Neural progenitor cell (in vitro differentiated cells): Measurements from ENCODE around the gene SMARCA1. TPM values are rescaled to one million over a fixed set of nuclear protein-coding genes. Genes with fewer than 3 reads are reported as not detected.
A peak's percentile ranks its signal among the peaks of the same experiment; 100 is the strongest.

Experiments
- DNase-seq: peaks from one replicate; pipeline ENCODE4 v3.0.0-alpha.2; 2016; ENCODE audit warnings: low spot score
- H2AFZ ChIP-seq: fragments of 200-600 bp; sonication (generic); replicated peaks from 2 replicates; pipeline ENCODE4 v1.6.1; 2016; ENCODE audit warnings: antibody characterized with exemption
- H3F3A ChIP-seq: fragments of 200-600 bp; sonication (generic); 2 replicates; pipeline ENCODE4 v1.6.1; 2016; ENCODE audit warnings: antibody characterized with exemption, low read depth
- H3K27ac ChIP-seq: fragments of 200-600 bp; sonication (generic); 2 replicates; pipeline ENCODE4 v1.5.1; 2016; ENCODE audit warnings: mild to moderate bottlenecking
- H3K27me3 ChIP-seq: fragments of 200-600 bp; sonication (generic); 2 replicates; pipeline ENCODE4 v1.6.1; 2016; ENCODE audit warnings: mild to moderate bottlenecking, moderate library complexity
- H3K36me3 ChIP-seq: fragments of 200-600 bp; sonication (generic); 2 replicates; pipeline ENCODE4 v1.5.1; 2016
- H3K4me1 ChIP-seq: fragments of 200-600 bp; sonication (generic); 2 replicates; pipeline ENCODE4 v1.6.1; 2016; ENCODE audit warnings: mixed run types
- H3K4me2 ChIP-seq: fragments of 200-600 bp; sonication (generic); 2 replicates; pipeline ENCODE4 v1.6.1; 2016
- H3K4me3 ChIP-seq: fragments of 200-600 bp; sonication (generic); 2 replicates; pipeline ENCODE4 v1.5.1; 2016
- H3K79me2 ChIP-seq: fragments of 200-600 bp; sonication (generic); 2 replicates; pipeline ENCODE4 v1.6.1; 2016; ENCODE audit warnings: low read depth
- H3K9ac ChIP-seq: fragments of 200-600 bp; sonication (generic); 2 replicates; pipeline ENCODE4 v1.6.1; 2016
- H3K9me3 ChIP-seq: fragments of 200-600 bp; sonication (generic); 2 replicates; pipeline ENCODE4 v1.5.1; 2016; ENCODE audit warnings: low read depth
- H4K20me1 ChIP-seq: fragments of 200-600 bp; sonication (generic); 2 replicates; pipeline ENCODE4 v1.6.1; 2016; ENCODE audit warnings: low read depth
- H3K27ac Mint-ChIP-seq: 3 replicates; pipeline ENCODE4 v1.8.0; 2021; ENCODE audit warnings: mixed read lengths
- H3K27me3 Mint-ChIP-seq: 2 replicates; pipeline ENCODE4 v1.8.0; 2022; ENCODE audit warnings: low read depth, mild to moderate bottlenecking, inconsistent platforms, moderate library complexity, mixed read lengths; ENCODE audit not compliant: insufficient read depth
- H3K36me3 Mint-ChIP-seq: 3 replicates; pipeline ENCODE4 v1.8.0; 2021; ENCODE audit warnings: mixed read lengths
- H3K4me1 Mint-ChIP-seq: 3 replicates; pipeline ENCODE4 v1.8.0; 2021; ENCODE audit warnings: mixed read lengths
- H3K4me3 Mint-ChIP-seq: 3 replicates; pipeline ENCODE4 v1.8.0; 2021; ENCODE audit warnings: mild to moderate bottlenecking, moderate library complexity, mixed read lengths
- H3K9me3 Mint-ChIP-seq: 3 replicates; pipeline ENCODE4 v1.8.0; 2020; ENCODE audit warnings: mixed read lengths
- CTCF ChIP-seq: fragments of 200-600 bp; sonication (generic); IDR thresholded peaks from 2 replicates; pipeline ENCODE4 v1.5.1; 2017; ENCODE audit warnings: antibody characterized with exemption, mild to moderate bottlenecking
- EZH2 ChIP-seq: fragments of 200-600 bp; sonication (generic); IDR thresholded peaks from 2 replicates; pipeline ENCODE4 v1.6.1; 2017; ENCODE audit warnings: antibody characterized with exemption, mild to moderate bottlenecking, moderate library complexity
- EZH2phosphoT487 ChIP-seq: fragments of 200-600 bp; sonication (generic); IDR thresholded peaks from 2 replicates; pipeline ENCODE4 v1.6.1; 2017; ENCODE audit warnings: antibody characterized with exemption
- total RNA-seq: library from RNA; depleted of rRNA; stranded (reverse); fragments of >200 nt; gene quantifications from 2 replicates; pipeline ENCODE4 v1.2.3, GENCODE V29; 2015; ENCODE audit warnings: low replicate concordance

The SMARCA1 gene
- total RNA-seq, 1 donor from 2014 or later = 149 TPM

GRCh38 chrX:129525162-129525561, 1.9 kb upstream of the SMARCA1 start:
- H3K4me3 Mint-ChIP-seq = peak overlapping the region; percentile 59
- peaks cover 21% of the 10 kb centered on the region for H3K79me2 ChIP-seq
- DNase-seq = no peak
- peaks cover 13% of the 10 kb centered on the region for H3F3A ChIP-seq
- H3K27me3 ChIP-seq = no peaks in the 10 kb centered on the region
- H3K9me3 ChIP-seq = peaks cover 6% of the 10 kb centered on the region
- no peaks in the 10 kb centered on the region for H3K36me3 Mint-ChIP-seq
- peaks cover 5% of the 10 kb centered on the region for H3K27me3 Mint-ChIP-seq
- H3K9me3 Mint-ChIP-seq = no peaks in the 10 kb centered on the region
- H3K4me1 ChIP-seq = no peaks in the 10 kb centered on the region
- no peak overlapping the region for H3K27ac Mint-ChIP-seq
- H3K27ac ChIP-seq = no peak overlapping the region
- H2AFZ ChIP-seq = no peak overlapping the region
- no peak overlapping the region for H3K9ac ChIP-seq
- no peak for TF ChIP-seq EZH2
- no peaks in the 10 kb centered on the region for H3K36me3 ChIP-seq
- no peak overlapping the region for H3K4me2 ChIP-seq
- peaks cover 5% of the 10 kb centered on the region for H4K20me1 ChIP-seq
- H3K4me1 Mint-ChIP-seq = peaks cover 7% of the 10 kb centered on the region
- no peak overlapping the region for H3K4me3 ChIP-seq

- H2AFZ ChIP-seq = no peak overlapping the region
- H3K27me3 Mint-ChIP-seq = peaks cover 5% of the 10 kb centered on the region
- no peak overlapping the region for H3K27ac Mint-ChIP-seq
Measured at GRCh38 chrX:129524250-129524850, 1.1 kb upstream of the SMARCA1 start.

GRCh38 chrX:129522184-129523078, 859 bp downstream of the SMARCA1 start:
- H3K36me3 Mint-ChIP-seq = no peaks in the 10 kb centered on the region
- Histone ChIP-seq H3K36me3 (no peaks in the 10 kb centered on the region), H3K27me3 (no peaks in the 10 kb centered on the region), H2AFZ (no peak overlapping the region), H3K27ac (peak overlapping the region; percentile 94), H3K4me3 (peak overlapping the region; percentile 92), H3K4me2 (peak overlapping the region; percentile 52), H3F3A (peaks cover 16% of the 10 kb centered on the region), H3K9ac (peak overlapping the region; percentile 71), H3K4me1 (no peaks in the 10 kb centered on the region), H3K79me2 (peaks cover 48% of the 10 kb centered on the region), H3K9me3 (peaks cover 6% of the 10 kb centered on the region), H4K20me1 (peaks cover 5% of the 10 kb centered on the region)
- peak overlapping the region; percentile 96 for H3K4me3 Mint-ChIP-seq
- TF ChIP-seq CTCF (peak; percentile 38), EZH2 (no peak), EZH2phosphoT487 (no peak)
- peaks cover 14% of the 10 kb centered on the region for H3K4me1 Mint-ChIP-seq
- H3K27ac Mint-ChIP-seq = peak overlapping the region; percentile 95
- H3K9me3 Mint-ChIP-seq = no peaks in the 10 kb centered on the region
- H3K27me3 Mint-ChIP-seq = peaks cover 3% of the 10 kb centered on the region
- DNase-seq = peak; percentile 80

More at GRCh38 chrX:129524250-129524850, 1.1 kb upstream of the SMARCA1 start:
- H4K20me1 ChIP-seq = peaks cover 5% of the 10 kb centered on the region
- no peaks in the 10 kb centered on the region for H3K27me3 ChIP-seq
- Mint-ChIP-seq H3K4me1 (peaks cover 11% of the 10 kb centered on the region), H3K36me3 (no peaks in the 10 kb centered on the region), H3K4me3 (peak overlapping the region; percentile 93), H3K9me3 (no peaks in the 10 kb centered on the region)
- H3K9ac ChIP-seq = no peak overlapping the region
- no peak for DNase-seq
- TF ChIP-seq CTCF (no peak), EZH2 (no peak), EZH2phosphoT487 (no peak)
- no peaks in the 10 kb centered on the region for H3K4me1 ChIP-seq
- no peaks in the 10 kb centered on the region for H3K36me3 ChIP-seq
- H3K4me2 ChIP-seq = peak overlapping the region; percentile 52
- H3K9me3 ChIP-seq = peaks cover 6% of the 10 kb centered on the region
- H3K4me3 ChIP-seq = peak overlapping the region; percentile 92
- peak overlapping the region; percentile 94 for H3K27ac ChIP-seq
- peaks cover 13% of the 10 kb centered on the region for H3F3A ChIP-seq
- peaks cover 29% of the 10 kb centered on the region for H3K79me2 ChIP-seq
